HCT116 (cell line): Measurements from ENCODE around the gene HDAC10. TPM values are rescaled to one million over a fixed set of nuclear protein-coding genes. Genes with fewer than 3 reads are reported as not detected.

Source experiments
- ATAC-seq: fragments of 200-7000 bp; cut with Tn5 transposase; 2 replicates; pipeline ENCODE4 v1.9.1; 2020; ENCODE audit warnings: mild to moderate bottlenecking, moderate library complexity
- BruUV-seq: library from RNA; stranded (reverse); fragments of 400-500 nt; replicated peaks from 2 replicates; lab custom pipeline; 2021; lab: Mats Ljungman, UMichigan
- CTCF ChIA-PET: fragments of 300-600 bp; sonication (Branson Sonifier 250); formaldehyde crosslinking; loops from one replicate; lab custom pipeline; 2021; ENCODE audit warnings: antibody characterized with exemption; lab: Charles Lee
- POLR2A ChIA-PET: fragments of 300-600, 350-600 bp; sonication (Branson Sonifier 250); formaldehyde crosslinking; loops from one replicate; lab custom pipeline; 2021; ENCODE audit warnings: antibody characterized with exemption; lab: Charles Lee
- RAD21 ChIA-PET, 2 experiments: fragments of 300-600 bp; sonication (Branson Sonifier 250); formaldehyde crosslinking; loops; one replicate each; lab custom pipeline; 2023; ENCODE audit warnings: low total read pairs in 2 of 2; ENCODE audit not compliant: uncharacterized antibody in 2 of 2, unreplicated experiment in 2 of 2, low non-redundant PET in 1 of 2; lab: Charles Lee
- DNase-seq: peaks from one replicate; pipeline ENCODE4 v3.0.0-alpha.2; 2010; ENCODE audit warnings: low read depth, low spot score
- H2AFZ ChIP-seq: fragments of 200-600 bp; shearing (Covaris generic), sonication (generic); 2 replicates; pipeline ENCODE4 v1.6.1; 2017; ENCODE audit warnings: low read depth, mixed run types, mixed read lengths, antibody characterized with exemption, low read length; ENCODE audit not compliant: poor library complexity, severe bottlenecking
- H3K27ac ChIP-seq: 2 replicates; pipeline ENCODE4 v1.5.1; 2012; ENCODE audit warnings: low read depth, low read length
- H3K27me3 ChIP-seq: fragments of 200-600 bp; sonication (generic); 2 replicates; pipeline ENCODE4 v1.6.1; 2016; ENCODE audit warnings: mixed run types, low read length, mixed read lengths; ENCODE audit not compliant: insufficient read depth
- H3K36me3 ChIP-seq, 2 experiments: fragments of 200-500 bp in 1 of 2; fragments of 200-600 bp in 1 of 2; sonication (Bioruptor generic) in 1 of 2; sonication (generic) in 1 of 2; 2 replicates each; pipeline versions ENCODE4 v1.5.1 to v1.6.1; 2014 to 2016; ENCODE audit warnings: low read length in 2 of 2, inconsistent platforms in 1 of 2, mixed read lengths in 1 of 2, mixed run types in 1 of 2; ENCODE audit not compliant: insufficient read depth in 2 of 2, control insufficient read depth in 1 of 2
- H3K4me1 ChIP-seq, 2 experiments: fragments of 200-600 bp in 1 of 2; sonication (generic) in 1 of 2; 2 replicates each; pipeline versions ENCODE4 v1.5.1 to v1.6.1; 2012 to 2017; ENCODE audit warnings: low read length in 2 of 2, inconsistent platforms in 1 of 2, mild to moderate bottlenecking in 1 of 2, mixed read lengths in 1 of 2, mixed run types in 1 of 2, moderate library complexity in 1 of 2; ENCODE audit not compliant: insufficient read depth in 2 of 2, control insufficient read depth in 1 of 2
- H3K4me2 ChIP-seq: fragments of 200-600 bp; sonication (generic); 2 replicates; pipeline ENCODE4 v1.6.1; 2017; ENCODE audit warnings: mixed run types, low read length, mixed read lengths
- H3K4me3 ChIP-seq, 2 experiments: fragments of 200-600 bp in 1 of 2; sonication (generic) in 1 of 2; replicated peaks in 1 of 2; 2 replicates each; pipeline ENCODE4 v1.5.1; 2011 to 2016; ENCODE audit warnings: low read length in 2 of 2, control low read depth in 1 of 2, low read depth in 1 of 2, mild to moderate bottlenecking in 1 of 2, mixed read lengths in 1 of 2, mixed run types in 1 of 2
- H3K79me2 ChIP-seq: fragments of 200-600 bp; sonication (generic); 2 replicates; pipeline ENCODE4 v1.6.1; 2017; ENCODE audit warnings: mild to moderate bottlenecking, mixed run types, low read length, moderate library complexity, mixed read lengths; ENCODE audit not compliant: insufficient read depth
- H3K9ac ChIP-seq: fragments of 200-600 bp; sonication (generic); 2 replicates; pipeline ENCODE4 v1.6.1; 2016; ENCODE audit warnings: low read length, mixed read lengths
- H3K9me2 ChIP-seq: fragments of 200-600 bp; sonication (generic), shearing (Covaris generic); 2 replicates; pipeline ENCODE4 v1.6.1; 2017; ENCODE audit warnings: mixed run types, mild to moderate bottlenecking, moderate library complexity; ENCODE audit not compliant: insufficient read depth
- H3K9me3 ChIP-seq, 2 experiments: fragments of 200-500 bp in 1 of 2; fragments of 200-600 bp in 1 of 2; sonication (Bioruptor generic) in 1 of 2; sonication (generic) in 1 of 2; 2 replicates each; pipeline ENCODE4 v1.6.1; 2014 to 2017; ENCODE audit warnings: low read length in 2 of 2, mixed read lengths in 2 of 2, inconsistent platforms in 1 of 2, low read depth in 1 of 2, mild to moderate bottlenecking in 1 of 2, mixed run types in 1 of 2, moderate library complexity in 1 of 2; ENCODE audit not compliant: control insufficient read depth in 1 of 2, insufficient read depth in 1 of 2
- H4K20me1 ChIP-seq: fragments of 200-600 bp; sonication (generic), shearing (Covaris generic); 2 replicates; pipeline ENCODE4 v1.6.1; 2017; ENCODE audit warnings: mixed run types, mild to moderate bottlenecking, moderate library complexity; ENCODE audit not compliant: insufficient read depth
- CEBPB ChIP-seq: IDR thresholded peaks from 2 replicates; pipeline ENCODE4 v1.6.1; 2012; ENCODE audit warnings: low read depth
- ELF1 ChIP-seq: IDR thresholded peaks from 2 replicates; pipeline ENCODE4 v1.6.1; 2012; ENCODE audit warnings: low read depth, borderline replicate concordance
- POLR2A ChIP-seq: IDR thresholded peaks from 2 replicates; pipeline ENCODE4 v1.7.0; 2011; ENCODE audit warnings: borderline replicate concordance; ENCODE audit not compliant: insufficient read depth, insufficient read length; ENCODE audit errors: extremely low read depth
- RAD21 ChIP-seq: IDR thresholded peaks from 2 replicates; pipeline ENCODE4 v1.6.1; 2012; ENCODE audit warnings: low read depth, mild to moderate bottlenecking
- REST ChIP-seq: IDR thresholded peaks from 2 replicates; pipeline ENCODE4 v1.6.1; 2012; ENCODE audit warnings: low read depth
- SRF ChIP-seq: IDR thresholded peaks from 2 replicates; pipeline ENCODE4 v1.6.1; 2012; ENCODE audit warnings: low read depth
- YY1 ChIP-seq: IDR thresholded peaks from 2 replicates; pipeline ENCODE4 v1.6.1; 2011; ENCODE audit warnings: low read length, low read depth, moderate library complexity, mild to moderate bottlenecking; ENCODE audit not compliant: insufficient replicate concordance; ENCODE audit errors: extremely low read depth
- intact Hi-C: fragments of 100-400 bp; cut with micrococcal nuclease; formaldehyde crosslinking; loops from 2 replicates; pipeline ENCODE4 v1.10.0; 2022
- total RNA-seq: library from RNA; stranded (reverse); gene quantifications from one replicate; pipeline ENCODE4 v1.2.1, GENCODE V29; 2021; ENCODE audit not compliant: unreplicated experiment

Gene HDAC10
- total RNA-seq, 1 experiment from 2014 or later, result 67.5 TPM

GRCh38 chr22:50264946-50265669 is 14.0 kb upstream of the HDAC10 start:
- CTCF ChIA-PET, result no interaction called here
- no peak overlapping the region for H3K4me2 ChIP-seq
- H4K20me1 ChIP-seq, result no peaks in the 10 kb centered on the region
- H3K4me3 ChIP-seq, result no peak overlapping the region
- peaks cover 33 to 42% of the 10 kb centered on the region in 2 experiments for H3K4me1 ChIP-seq
- H3K9me2 ChIP-seq, result no peaks in the 10 kb centered on the region
- TF ChIP-seq ELF1 (no peak), SRF (no peak), POLR2A (no peak), YY1 (no peak), RAD21 (no peak), CEBPB (no peak), REST (no peak)
- no peaks in the 10 kb centered on the region for H3K9me3 ChIP-seq
- no peak overlapping the region for H2AFZ ChIP-seq
- H3K9ac ChIP-seq, result no peak overlapping the region
- no peaks in the 10 kb centered on the region for H3K27me3 ChIP-seq
- RAD21 ChIA-PET, result no interaction called here
- no TSS peak for BruUV-seq
- no peak for ATAC-seq
- no peaks in the 10 kb centered on the region for H3K36me3 ChIP-seq
- no peak overlapping the region; the same call in 1 of the 2 replicates for H3K27ac ChIP-seq
- peaks cover 10% of the 10 kb centered on the region for H3K79me2 ChIP-seq
- DNase-seq, result no peak
- POLR2A ChIA-PET, result no interaction called here
- intact Hi-C loops, result no loop called here
